Ishikawa (cell line): ENCODE data around the gene TPRA1.

Experiments used
- CEBPB ChIP-seq: IDR thresholded peaks from 2 replicates; pipeline ENCODE4 v1.6.1; 2012
- EGR1 ChIP-seq: IDR thresholded peaks from 2 replicates; pipeline ENCODE4 v1.6.1; 2012
- EP300 ChIP-seq: IDR thresholded peaks from 2 replicates; pipeline ENCODE4 v1.6.1; 2012; ENCODE audit warnings: borderline replicate concordance
- FOXM1 ChIP-seq: IDR thresholded peaks from 2 replicates; pipeline ENCODE4 v1.6.1; 2012; ENCODE audit warnings: low read depth, borderline replicate concordance
- TAF1 ChIP-seq: IDR thresholded peaks from 2 replicates; pipeline ENCODE4 v1.6.1; 2012; ENCODE audit warnings: low read depth, mild to moderate bottlenecking
- TCF12 ChIP-seq: IDR thresholded peaks from 2 replicates; pipeline ENCODE4 v1.6.1; 2012; ENCODE audit warnings: low read depth
- USF1 ChIP-seq: IDR thresholded peaks from 2 replicates; pipeline ENCODE4 v1.6.1; 2012
- TF ChIP-seq, protein P1 (sequence below): IDR thresholded peaks from 2 replicates; pipeline ENCODE4 v1.6.1; 2012
- TF ChIP-seq, protein P2 (sequence below): IDR thresholded peaks from 2 replicates; pipeline ENCODE4 v1.6.1; 2012; ENCODE audit warnings: low read depth, mild to moderate bottlenecking

DNA sequence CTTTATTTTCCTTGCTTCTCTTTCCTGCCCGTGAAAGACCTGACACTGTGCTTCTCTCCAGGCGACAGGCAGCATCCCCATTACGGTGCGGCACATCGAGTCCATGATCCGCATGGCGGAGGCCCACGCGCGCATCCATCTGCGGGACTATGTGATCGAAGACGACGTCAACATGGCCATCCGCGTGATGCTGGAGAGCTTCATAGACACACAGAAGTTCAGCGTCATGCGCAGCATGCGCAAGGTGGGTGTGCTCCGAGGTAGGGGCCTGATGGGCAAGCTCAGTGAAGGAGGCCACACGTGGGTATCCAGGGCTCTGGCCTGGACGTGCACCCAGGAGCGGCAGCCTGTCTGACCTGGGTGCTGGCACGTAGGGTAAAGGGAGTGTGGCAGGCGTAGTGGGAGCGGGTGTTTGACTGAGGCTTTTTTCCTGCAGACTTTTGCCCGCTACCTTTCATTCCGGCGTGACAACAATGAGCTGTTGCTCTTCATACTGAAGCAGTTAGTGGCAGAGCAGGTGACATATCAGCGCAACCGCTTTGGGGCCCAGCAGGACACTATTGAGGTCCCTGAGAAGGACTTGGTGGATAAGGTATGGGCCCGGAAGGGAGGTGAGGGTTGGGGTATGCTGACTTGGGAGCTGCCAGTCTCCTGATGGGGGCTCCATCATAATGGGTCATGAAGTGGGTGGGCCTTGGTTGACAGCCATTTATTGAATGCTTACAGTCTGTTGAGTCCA lies 30.3 kb upstream of the TPRA1 start:
- TF ChIP-seq TAF1 (no peak), USF1 (no peak), EGR1 (no peak), CEBPB (no peak), TCF12 (no peak), EP300 (no peak), FOXM1 (no peak)
- TF ChIP-seq, protein P1, sequence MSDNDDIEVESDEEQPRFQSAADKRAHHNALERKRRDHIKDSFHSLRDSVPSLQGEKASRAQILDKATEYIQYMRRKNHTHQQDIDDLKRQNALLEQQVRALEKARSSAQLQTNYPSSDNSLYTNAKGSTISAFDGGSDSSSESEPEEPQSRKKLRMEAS, result no peak
- TF ChIP-seq, protein P2, sequence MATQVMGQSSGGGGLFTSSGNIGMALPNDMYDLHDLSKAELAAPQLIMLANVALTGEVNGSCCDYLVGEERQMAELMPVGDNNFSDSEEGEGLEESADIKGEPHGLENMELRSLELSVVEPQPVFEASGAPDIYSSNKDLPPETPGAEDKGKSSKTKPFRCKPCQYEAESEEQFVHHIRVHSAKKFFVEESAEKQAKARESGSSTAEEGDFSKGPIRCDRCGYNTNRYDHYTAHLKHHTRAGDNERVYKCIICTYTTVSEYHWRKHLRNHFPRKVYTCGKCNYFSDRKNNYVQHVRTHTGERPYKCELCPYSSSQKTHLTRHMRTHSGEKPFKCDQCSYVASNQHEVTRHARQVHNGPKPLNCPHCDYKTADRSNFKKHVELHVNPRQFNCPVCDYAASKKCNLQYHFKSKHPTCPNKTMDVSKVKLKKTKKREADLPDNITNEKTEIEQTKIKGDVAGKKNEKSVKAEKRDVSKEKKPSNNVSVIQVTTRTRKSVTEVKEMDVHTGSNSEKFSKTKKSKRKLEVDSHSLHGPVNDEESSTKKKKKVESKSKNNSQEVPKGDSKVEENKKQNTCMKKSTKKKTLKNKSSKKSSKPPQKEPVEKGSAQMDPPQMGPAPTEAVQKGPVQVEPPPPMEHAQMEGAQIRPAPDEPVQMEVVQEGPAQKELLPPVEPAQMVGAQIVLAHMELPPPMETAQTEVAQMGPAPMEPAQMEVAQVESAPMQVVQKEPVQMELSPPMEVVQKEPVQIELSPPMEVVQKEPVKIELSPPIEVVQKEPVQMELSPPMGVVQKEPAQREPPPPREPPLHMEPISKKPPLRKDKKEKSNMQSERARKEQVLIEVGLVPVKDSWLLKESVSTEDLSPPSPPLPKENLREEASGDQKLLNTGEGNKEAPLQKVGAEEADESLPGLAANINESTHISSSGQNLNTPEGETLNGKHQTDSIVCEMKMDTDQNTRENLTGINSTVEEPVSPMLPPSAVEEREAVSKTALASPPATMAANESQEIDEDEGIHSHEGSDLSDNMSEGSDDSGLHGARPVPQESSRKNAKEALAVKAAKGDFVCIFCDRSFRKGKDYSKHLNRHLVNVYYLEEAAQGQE, result no peak
